Left hindlimb (tissue), 1 donor: Measurements from ENCODE around the gene CTBP2.
"Not testable (repeated sequence)": the region's sequence is repeated elsewhere in the genome, so short reads cannot be mapped to it uniquely, and the experiment has no call there.

Source experiments
- DNase-seq: peaks from one replicate; pipeline ENCODE4 v3.0.0-alpha.2; 2018

Gene CTBP2

DNA sequence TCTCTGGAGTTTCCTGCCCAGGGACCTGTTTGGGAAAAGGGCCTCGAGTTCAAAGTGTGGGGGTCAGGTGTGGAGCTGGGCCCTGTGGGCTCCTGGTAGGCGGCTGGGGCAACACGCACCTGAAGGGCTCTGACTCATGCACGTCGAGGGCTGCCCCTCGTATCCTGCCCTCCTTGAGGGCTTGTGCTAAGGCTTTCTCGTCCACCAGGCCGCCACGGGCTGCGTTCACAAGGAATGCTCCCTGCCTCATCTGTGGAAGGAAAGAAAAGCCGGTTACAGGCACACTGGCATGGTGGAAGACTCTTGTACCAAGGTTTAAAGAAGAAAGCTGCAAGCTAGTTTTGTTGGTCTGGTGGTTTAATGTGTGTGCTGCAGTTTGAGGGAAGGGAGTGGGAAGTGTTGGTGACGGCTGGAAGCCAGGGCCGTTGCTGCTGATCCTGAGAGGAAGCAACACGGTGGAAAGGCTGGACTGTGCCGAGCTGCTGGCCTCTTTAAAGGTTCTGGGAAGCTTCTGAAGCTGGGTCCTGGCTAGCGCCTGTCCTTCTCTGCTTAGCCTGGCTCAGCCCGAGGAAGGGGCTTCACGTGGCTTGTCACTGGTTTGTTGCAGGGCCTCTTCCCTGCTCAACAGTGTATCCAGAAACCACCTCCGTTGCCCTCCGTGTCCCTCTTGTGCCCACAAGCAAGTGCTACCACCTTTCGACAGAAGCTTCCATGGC lies 166.5 kb downstream of the CTBP2 start:
- no peak for DNase-seq

DNA sequence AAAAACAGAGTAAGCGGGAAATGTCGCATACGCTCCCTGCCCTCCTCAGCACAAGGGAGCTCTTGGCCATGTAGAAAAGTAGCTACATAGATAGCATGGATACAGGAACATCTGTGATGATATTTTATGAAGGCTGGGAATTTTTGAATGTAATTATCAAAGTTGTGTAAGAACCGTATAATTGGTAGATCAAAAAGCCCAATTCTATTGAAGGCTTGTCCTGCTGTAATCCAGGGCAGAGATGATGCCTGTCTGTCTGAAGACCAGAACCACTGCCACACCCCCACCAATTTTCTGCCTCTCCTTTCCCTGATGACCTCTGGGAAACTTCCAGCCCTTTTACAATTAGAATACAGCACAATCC lies 167.0 kb downstream of the CTBP2 start:
- no peak for DNase-seq

DNA sequence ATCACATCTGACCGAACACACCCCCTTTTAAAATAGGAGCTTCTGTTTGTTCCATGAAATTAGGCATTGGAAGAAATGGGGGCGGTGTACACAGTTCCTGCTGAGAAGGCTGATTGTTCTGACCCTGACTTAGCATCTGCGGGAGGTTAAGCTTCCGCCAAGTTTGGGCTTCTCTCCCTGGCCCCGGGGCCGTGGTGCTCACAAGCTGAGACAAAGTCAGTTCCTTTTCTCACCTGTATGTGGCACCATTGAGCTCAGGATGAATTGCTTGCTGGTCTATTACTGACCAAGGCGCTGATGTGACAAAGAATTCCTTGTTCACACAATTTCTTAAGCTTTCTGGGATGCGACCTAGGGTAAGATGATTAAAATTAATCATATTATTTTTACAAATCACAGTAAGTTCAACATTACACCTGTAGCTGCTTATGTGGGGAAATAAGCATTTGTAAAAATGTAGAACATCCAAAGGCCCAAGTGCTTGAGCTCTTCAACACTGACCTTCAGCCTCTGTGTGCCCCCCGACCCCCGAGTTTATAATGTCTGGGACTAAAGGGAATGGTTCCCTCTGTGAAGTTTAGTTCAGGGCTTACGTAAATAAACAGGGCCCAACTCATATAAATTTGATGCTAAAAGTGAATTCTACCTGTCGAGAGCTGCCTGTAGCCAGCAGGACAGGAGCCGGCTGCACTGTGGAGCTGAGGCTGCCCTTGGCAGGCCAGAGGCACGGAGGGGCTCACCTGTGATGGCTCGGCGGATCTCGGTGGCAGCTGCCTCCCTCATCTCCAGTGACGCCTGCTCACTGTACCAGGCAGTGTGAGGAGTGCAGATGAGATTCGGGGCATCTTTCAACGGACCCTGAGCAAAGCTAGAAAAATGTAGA lies 167.7 kb downstream of the CTBP2 start:
- DNase-seq: no peak

DNA sequence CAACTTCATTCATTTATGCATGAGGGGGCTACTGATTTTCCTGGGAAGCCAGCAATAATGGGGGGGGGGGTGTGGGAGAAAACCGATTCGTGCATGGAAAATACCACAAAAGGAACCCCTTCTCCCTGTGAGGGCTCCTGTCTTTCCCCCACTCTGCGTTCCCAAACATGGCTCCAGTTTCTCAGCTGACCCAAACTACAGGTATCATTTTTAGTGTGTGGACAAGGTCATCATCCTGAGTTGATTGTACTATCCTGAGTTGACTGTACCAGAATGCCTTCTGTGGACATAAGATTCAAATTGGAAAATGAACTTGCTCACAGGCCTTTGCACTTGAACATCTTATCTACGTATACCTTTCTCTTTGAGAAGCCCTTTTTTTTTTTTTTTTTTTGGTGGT lies 168.5 kb downstream of the CTBP2 start:
- no peak for DNase-seq

DNA sequence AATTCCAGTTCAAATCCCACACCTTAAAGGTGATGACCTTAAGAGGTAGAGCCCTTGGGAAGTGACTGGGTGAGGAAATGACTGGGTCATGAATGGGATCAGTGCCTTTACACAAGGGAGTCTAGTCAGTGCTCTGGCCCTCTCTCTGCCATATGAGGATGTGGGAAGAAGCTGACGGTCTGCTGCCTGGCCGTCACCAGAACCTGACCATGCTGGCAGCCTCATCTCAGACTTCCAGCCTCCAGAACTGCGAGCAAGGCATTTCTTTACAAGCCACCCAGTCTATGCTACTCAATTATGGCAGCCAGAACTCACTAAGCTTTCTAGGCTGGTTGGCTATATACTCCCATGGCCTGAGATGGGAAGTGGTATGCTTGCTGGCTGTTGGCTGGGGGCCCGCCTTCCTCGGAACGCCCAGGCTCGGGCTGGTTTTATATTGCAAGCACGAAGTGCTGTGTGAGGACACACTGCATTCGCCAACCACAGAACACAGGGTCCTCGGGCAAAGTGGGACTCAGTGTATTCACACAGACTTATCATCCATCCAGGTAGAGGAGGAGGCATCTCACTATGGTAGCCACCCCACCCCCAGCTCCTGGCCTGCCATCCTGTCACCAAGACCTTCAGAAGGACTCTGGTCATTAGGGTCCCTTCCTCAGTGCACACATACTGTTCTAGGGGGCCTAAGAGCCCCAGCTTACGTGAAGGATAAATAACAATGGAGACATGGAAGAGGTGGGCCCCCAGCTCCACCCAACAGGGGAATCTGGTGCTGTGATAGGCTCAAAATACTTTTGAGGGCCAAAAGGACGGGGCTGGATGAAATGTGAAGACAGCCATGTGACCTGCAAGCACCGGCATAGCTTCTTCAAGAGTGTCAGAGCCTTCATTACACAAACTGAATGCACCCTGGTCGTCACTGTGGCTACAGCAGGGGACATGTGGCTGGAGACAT lies 169.4 kb downstream of the CTBP2 start:
- no peak for DNase-seq

DNA sequence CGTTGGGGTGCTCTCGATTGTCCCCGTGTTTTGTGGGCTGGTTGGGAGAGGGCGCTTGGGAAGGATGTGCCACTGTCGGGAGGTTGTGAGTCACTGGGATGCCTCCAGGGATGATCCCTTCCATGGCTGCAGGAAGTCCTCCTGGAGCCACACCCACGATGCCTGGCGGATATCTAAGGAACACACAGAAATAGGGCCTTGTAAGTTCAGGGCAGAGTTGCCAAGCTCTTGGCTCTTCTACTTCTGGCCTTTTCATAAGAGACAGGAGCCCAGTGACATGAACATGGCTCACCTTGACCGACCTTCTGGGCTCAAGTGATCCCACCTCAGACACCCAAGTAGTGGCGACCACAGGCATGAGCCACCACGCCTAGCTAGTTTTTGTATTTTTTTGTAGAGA lies 170.8 kb downstream of the CTBP2 start:
- DNase-seq: no peak

DNA sequence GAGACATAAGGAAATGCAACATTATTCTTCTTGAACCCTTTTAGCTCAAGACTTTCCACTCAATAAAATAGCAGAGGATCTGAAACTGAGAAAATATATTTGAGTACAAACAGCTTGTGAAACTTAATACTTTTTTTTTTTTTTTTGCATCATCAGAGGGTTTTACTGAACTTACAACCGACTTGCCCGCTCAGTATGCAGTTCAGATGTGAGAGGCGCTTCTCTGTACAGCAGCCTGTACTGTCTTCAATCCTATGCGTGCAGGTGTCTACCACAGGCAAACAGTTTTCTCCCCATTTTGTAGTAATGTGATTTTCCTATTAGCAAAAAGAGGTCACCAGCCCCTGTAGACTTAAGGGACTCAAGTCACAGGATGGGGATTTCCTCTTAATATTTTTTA lies 171.6 kb downstream of the CTBP2 start:
- not testable (repeated sequence) for DNase-seq

DNA sequence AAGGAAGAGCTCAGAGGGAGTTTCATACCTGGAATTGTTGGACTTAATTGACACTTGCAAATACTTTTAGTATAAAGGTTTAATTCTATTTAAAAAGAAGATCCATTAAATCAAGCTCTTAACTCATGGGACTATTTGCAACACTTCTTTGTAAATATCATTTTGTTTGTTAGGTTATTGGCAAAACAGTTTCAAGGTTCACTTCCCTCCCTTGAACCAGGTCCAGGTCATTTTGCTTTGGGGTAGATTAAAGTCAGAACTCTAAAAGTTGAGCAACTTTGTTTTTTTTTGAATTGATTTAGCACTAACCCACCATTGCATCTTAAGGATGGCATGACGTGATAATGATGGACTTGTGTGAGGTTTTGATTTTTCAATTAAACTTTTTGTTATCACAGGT lies 172.6 kb downstream of the CTBP2 start:
- DNase-seq: no peak

DNA sequence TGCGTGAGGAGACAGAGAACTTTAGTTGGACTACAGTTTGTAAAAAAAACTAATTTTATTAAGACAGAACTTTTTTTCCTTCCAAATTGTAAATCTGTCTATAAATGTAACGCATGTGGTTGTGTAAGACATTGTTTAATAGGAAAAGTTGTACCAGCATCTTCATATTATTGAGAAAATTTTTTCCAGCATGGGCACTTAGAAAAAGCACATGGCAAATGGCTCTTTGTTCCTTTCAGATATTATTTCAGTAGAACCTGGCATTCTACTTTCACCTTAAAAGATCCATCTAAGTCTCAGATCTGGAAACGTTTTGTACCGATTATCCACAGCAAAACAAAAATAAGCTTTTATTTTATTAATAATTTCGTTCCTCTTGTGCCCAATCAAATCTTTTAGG lies 175.2 kb downstream of the CTBP2 start:
- no peak for DNase-seq

DNA sequence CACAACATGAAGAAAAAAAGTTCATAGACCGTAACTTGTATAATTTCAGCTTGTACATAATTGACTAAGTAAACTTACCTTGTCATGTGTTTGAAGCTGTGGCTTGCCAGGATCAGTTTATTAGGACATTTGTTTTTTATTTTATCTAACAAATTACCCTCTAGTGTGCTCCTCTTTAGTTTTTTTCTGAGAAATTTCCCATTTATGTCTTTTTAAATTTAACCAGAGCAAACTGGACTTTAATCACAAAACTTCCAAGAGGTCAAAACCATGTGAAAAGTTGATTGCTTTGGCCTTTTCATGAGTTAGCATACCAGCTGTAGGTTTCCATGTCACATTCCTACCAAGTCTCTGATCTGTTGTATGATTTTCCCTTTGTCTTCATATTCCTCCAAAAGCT lies 176.0 kb downstream of the CTBP2 start:
- no peak for DNase-seq

DNA sequence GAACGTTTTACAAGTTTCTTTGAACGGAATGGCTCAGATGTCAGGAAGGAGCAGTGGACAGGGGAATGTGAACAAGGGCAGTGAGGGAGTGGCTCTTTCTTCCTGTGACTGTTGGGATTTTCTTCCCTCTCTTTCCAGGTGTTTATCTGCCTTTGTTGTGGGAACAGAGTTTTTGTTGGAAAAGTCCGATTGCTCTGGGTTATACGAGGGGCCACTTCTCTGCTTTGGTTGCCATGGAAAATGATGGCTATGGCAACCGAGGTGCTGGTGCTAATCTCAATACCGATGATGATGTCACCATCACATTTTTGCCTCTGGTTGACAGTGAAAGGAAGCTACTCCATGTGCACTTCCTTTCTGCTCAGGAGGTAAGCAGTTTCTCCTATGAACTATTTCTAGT lies 177.0 kb downstream of the CTBP2 start:
- DNase-seq: no peak

DNA sequence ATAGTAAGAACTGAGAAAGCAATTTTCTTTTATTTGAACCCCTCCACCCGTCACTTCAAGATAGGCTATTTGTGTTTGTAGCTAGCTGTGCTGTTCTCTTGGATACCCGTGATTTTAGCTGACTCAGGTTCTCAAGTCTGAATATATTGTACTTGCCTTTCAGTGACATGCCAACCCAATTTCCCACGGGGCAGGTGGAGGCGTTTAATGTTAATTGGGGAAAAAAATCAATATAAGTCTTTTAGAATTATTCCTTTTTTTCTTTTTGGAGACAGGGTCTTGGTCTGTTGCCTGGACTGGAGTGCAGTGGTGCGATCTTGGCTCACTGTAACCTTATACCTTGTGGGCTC lies 182.0 kb downstream of the CTBP2 start:
- no peak for DNase-seq

DNA sequence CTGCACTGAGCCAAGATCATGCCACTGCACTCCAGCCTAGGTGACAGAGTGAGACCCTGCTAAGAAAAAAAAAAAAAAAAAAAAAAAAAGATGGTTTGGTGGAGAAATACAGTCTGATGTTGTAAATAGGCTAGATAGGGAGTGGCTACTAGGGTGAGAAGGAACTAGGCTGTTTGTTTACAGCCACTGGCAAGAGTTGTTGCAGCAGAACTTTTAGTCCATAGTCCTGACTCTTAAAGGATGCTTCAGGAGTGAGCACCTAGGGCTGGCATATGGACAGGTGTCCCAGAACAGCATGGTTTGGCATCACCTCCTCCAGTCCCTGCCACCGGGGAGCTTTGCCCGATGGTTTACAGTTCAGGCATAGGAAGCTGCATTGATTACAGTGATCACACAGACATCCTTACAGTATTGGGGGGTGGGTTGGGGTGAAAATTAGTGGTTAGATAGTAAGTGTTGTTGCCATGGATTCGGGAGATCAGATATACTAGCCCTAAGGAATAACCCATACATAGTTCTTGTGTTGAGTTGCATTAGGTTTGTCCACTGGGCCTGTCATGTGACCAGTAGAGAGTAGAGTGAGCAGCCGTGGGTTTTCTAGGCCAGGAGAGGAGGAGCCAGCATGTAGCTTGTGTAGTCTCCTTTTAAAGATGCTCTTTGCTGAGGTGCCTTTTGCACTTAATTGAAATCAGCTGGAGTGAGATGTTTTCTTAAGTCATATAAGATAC lies 182.6 kb downstream of the CTBP2 start:
- no peak for DNase-seq

DNA sequence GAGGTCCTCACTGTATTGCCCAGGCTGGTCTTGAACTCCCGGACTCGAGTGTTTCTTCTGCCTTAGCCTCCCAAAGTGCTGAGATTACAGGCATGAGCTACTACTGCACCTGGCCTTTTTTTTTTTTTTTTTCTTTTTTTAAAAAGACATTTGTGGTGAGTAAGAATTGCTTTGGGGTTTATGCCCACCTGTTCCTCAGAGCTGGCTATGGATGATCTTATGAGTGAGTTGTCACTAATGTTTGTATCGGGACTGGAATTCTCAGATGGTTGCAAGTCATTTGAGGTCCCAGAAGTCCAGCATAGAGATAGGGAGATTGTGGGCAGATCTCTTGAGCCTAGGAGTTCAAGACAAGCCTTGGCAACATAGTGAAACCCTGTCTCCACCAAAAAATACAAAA lies 183.2 kb downstream of the CTBP2 start:
- no peak for DNase-seq

DNA sequence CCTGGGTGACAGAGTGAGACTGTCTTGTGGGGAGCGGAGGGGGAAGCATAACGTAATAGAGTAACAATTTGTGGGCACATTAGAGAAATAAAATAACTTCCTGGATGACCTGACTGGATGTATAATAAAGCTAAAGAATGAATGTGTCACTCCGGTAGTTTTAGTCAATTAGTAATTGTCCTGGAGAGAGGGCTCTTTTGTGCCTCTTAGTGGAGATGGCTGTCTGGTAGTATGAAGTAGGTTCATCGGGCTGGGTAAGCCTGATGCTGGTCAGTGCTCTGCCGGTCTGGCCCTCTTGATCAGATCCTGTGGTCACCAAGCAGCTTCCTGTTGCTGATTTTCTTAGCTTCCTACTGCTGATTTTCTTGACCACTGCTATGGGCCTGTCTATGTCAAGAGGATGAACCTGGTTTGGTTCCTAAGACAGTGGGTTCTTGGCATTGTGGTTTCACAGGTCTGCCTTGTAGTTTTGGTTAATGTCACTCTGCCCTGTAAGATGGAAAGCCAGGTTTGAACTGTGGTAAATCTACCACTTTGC lies 184.3 kb downstream of the CTBP2 start:
- DNase-seq: no peak

DNA sequence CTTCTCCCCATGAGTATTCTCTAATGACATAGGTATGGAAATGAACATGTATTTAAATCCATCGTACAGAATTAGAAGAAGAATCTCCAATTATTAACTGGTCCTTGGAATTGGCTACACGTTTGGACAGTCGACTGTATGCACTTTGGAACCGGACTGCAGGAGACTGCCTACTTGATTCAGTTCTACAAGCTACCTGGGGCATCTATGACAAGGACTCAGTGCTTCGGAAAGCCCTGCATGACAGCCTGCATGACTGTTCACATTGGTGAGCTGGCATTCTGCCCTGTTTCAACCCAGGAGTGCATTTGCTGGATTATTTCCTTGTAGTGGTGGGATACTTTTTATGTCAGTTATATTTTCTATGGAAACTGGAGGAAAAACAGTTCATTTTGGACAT lies 186.2 kb downstream of the CTBP2 start:
- no peak for DNase-seq

DNA sequence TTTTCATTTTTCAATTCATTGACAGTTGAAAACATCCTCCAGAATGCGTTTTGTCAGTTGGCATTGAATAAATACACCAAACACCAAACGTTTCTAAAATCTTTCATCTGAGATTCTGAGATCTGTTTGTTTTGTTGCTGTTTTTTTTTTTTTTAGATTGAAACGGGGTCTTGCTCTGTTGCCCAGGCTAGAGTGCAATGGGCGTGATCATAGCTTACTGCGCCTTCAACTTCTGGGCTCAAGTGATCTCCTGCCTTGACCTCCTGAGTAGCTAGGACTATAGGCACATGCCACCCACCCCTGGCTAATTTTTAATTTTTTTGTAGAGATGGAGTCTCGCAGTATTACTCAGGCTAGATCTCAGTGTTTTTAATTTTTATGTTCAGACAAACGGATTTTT lies 187.7 kb downstream of the CTBP2 start:
- no peak for DNase-seq

DNA sequence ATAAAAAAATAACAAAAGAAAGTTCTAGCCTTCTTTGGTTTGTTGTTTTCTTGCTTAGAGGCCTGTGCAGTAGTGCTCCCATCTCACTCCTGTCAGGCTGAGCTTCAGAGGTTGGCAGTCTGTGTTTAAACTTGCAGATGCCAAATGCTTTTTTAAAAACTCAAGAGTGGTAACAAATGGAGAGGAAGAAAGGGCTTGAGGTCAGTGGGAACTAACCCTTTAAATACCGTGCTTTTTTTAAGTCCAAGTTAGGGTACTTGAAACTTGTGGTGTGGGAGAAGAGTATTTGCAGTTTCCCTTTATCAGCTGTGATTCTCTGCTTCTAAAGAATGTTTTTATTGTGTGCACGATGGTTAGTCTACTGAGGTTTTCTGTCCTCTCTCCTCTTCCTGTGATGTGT lies 189.1 kb downstream of the CTBP2 start:
- DNase-seq: no peak

DNA sequence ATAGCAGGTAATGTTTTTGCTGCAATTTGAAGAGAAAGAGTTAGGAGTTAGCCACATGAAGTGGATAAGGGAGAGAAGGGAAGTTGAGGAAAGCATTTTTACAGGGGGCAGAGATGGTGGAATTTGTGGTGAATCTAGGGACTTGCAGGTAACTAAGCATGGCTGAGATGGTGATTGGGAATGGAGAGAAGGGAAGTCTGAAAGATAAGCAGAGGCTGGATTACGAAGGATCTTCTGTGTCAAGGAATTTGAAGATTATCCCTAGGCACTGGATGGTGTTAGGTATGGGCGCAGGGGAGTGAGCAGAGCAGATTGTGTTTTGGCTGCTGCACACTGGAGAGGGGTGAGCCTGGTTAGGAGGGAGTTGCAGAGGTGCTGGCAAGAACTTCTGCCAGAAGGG lies 193.1 kb downstream of the CTBP2 start:
- no peak for DNase-seq

DNA sequence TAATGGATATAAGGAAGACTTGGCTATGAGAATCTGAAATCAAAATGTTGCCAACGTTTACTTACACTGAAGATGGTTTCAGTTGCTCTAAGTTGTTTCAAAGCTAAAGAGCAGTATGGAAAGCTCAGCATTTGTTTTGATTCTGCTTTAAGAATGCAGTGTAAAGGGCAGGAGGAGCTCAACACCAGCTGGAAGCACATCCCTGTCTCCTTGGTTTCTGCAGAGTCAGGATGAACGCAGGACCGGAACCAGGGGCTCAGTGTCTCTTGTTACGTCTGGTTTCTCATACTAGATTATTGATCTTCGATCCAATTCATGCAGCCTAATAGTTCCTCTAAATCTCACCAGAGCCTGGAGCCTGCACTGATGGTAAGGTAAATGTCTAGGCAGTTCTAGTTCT lies 194.4 kb downstream of the CTBP2 start:
- no peak for DNase-seq

DNA sequence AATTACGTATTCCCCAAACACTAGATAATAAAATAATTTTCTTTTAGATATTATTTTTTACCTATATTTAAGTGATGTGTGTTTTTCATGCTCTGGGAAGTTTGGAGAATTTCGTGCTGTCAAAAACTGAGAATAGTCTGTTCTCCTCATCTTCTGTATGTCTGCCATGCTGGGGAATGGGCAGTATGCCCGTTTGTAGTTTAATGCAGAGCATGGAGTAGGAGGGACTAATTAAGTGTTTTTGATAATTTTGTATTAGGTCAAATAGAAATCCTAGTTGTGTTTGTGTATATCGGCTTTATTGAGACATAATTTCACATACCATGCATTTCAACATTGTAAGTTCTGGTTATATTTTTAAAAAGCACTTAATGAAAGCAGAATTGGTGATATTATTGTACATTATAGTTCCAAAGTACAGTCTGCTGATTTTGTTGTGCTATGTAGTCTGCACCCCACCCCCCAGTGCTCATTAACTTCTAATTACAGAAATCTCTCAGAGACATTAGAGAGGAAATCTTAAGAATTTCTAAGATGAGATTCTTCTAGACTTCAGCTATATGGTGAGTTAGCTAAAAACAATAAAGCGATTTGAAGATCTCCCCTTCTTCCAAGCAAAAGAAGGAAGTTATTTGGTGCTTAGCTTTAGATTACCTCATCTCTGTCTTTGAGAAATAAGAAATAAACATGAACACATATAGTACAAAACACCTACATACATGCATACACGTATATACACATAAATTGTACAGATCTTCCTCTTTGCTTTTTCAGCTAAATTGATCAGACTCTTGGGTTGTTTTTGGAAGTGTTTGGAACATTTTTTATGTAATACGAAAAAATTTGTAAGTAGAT lies 196.3 kb downstream of the CTBP2 start:
- DNase-seq: no peak

DNA sequence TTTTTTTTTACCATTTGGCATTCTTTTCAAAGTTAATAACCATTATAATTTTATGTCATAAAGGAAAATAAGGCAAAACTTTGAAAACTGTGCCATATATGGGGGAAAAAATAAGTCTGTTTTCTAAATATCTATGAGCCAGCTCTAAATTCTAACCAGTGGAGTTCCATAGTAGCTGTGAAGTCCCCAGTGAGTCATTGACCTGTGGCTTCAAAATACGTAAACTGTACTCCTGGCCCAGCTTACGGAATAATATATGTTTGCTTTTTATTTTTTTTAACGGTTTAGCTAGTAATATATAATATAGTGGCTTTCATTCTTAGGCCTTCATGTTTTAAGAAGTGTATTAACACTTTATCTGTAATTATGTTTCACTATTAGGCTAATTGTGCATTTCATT lies 197.9 kb downstream of the CTBP2 start:
- no peak for DNase-seq
